HG02588 (cell line): ENCODE results near the gene FRMD8.

ENCODE experiments used
- ATAC-seq: cut with Tn5 transposase; IDR thresholded peaks from one replicate; pipeline ENCODE4 v1.9.1; 2021; ENCODE audit warnings: mild to moderate bottlenecking, moderate library complexity; ENCODE audit not compliant: unreplicated experiment

Gene FRMD8

GRCh38 chr11:65390996-65391395 lies 4.6 kb downstream of the FRMD8 start:
- ATAC-seq: no peak

GRCh38 chr11:65392186-65392829 lies 5.9 kb downstream of the FRMD8 start:
- ATAC-seq: no peak

GRCh38 chr11:65392899-65393298 lies 6.5 kb downstream of the FRMD8 start:
- no peak for ATAC-seq

GRCh38 chr11:65393513-65394079 lies 7.2 kb downstream of the FRMD8 start:
- ATAC-seq: no peak

- ATAC-seq: no peak
Observed at GRCh38 chr11:65394125-65394536, 7.7 kb downstream of the FRMD8 start.

- no peak for ATAC-seq
Observed at GRCh38 chr11:65395961-65396530, 9.6 kb downstream of the FRMD8 start.

- ATAC-seq: no peak
Observed at GRCh38 chr11:65396769-65397745, 10.6 kb downstream of the FRMD8 start.

- ATAC-seq: no peak
Observed at GRCh38 chr11:65398362-65398910, 12.0 kb downstream of the FRMD8 start.

GRCh38 chr11:65399249-65399648 lies 12.8 kb downstream of the FRMD8 start:
- ATAC-seq: no peak

- ATAC-seq: no peak
Observed at GRCh38 chr11:65399845-65400244, 13.4 kb downstream of the FRMD8 start.

GRCh38 chr11:65400307-65401072 lies 14.1 kb downstream of the FRMD8 start:
- no peak for ATAC-seq

GRCh38 chr11:65401073-65401802 lies 14.8 kb downstream of the FRMD8 start:
- ATAC-seq: no peak

- no peak for ATAC-seq
Observed at GRCh38 chr11:65401803-65402248, 15.4 kb downstream of the FRMD8 start.

GRCh38 chr11:65402790-65403189 lies 16.4 kb downstream of the FRMD8 start:
- ATAC-seq: no peak

GRCh38 chr11:65403607-65404121 lies 17.2 kb downstream of the FRMD8 start:
- no peak for ATAC-seq

- no peak for ATAC-seq
Observed at GRCh38 chr11:65404210-65404609, 17.8 kb downstream of the FRMD8 start.

- no peak for ATAC-seq
Observed at GRCh38 chr11:65404638-65405339, 18.4 kb downstream of the FRMD8 start.

- no peak for ATAC-seq
Observed at GRCh38 chr11:65410936-65411680, 24.7 kb downstream of the FRMD8 start.
